Liver (tissue), 9 donors: ENCODE measurements around the gene P3H4. TPM values are rescaled to one million over a fixed set of nuclear protein-coding genes. Genes with fewer than 3 reads are reported as not detected.

Source experiments
- DNase-seq: peaks from one replicate; pipeline ENCODE4 v3.0.0-alpha.2; 2017; ENCODE audit warnings: low spot score
- H3K27ac ChIP-seq, 2 donors: one replicate each; pipeline ENCODE4 v1.7.0; 2013; ENCODE audit warnings: inconsistent platforms in 2 of 2, low read length in 2 of 2, control low read depth in 1 of 2, low read depth in 1 of 2, mild to moderate bottlenecking in 1 of 2
- H3K27me3 ChIP-seq, 4 donors: one replicate each; pipeline versions ENCODE4 v1.6.1 to v1.7.0; 2013; ENCODE audit warnings: low read length in 3 of 4, inconsistent platforms in 1 of 4, mild to moderate bottlenecking in 1 of 4, moderate library complexity in 1 of 4; ENCODE audit not compliant: control insufficient read depth in 4 of 4, insufficient read depth in 4 of 4
- H3K36me3 ChIP-seq, 4 donors: one replicate each; pipeline versions ENCODE4 v1.6.1 to v1.7.0; 2013; ENCODE audit warnings: low read length in 3 of 4, mild to moderate bottlenecking in 3 of 4, low read depth in 1 of 4, moderate library complexity in 1 of 4; ENCODE audit not compliant: control insufficient read depth in 4 of 4, insufficient read depth in 3 of 4
- H3K4me1 ChIP-seq, 4 donors: one replicate each; pipeline versions ENCODE4 v1.6.1 to v1.7.0; 2013; ENCODE audit warnings: low read length in 3 of 4, mild to moderate bottlenecking in 3 of 4, moderate library complexity in 1 of 4; ENCODE audit not compliant: control insufficient read depth in 4 of 4, insufficient read depth in 4 of 4
- H3K4me3 ChIP-seq, 3 donors: one replicate each; pipeline versions ENCODE4 v1.6.1 to v1.7.0; 2013; ENCODE audit warnings: low read length in 3 of 3, control low read depth in 1 of 3, low read depth in 1 of 3, mild to moderate bottlenecking in 1 of 3
- H3K9ac ChIP-seq, 2 donors: one replicate each; pipeline ENCODE4 v1.7.0; 2013; ENCODE audit warnings: low read length in 2 of 2, mild to moderate bottlenecking in 2 of 2, moderate library complexity in 2 of 2, control low read depth in 1 of 2, low read depth in 1 of 2
- H3K9me3 ChIP-seq, 4 donors: one replicate each; pipeline versions ENCODE4 v1.6.1 to v1.7.0; 2013; ENCODE audit warnings: low read length in 3 of 4; ENCODE audit not compliant: control insufficient read depth in 4 of 4
- ATF3 ChIP-seq: IDR thresholded peaks from 2 replicates; pipeline ENCODE4 v1.6.1; 2016; ENCODE audit warnings: antibody characterized with exemption
- CTCF ChIP-seq: fragments of 150-350 bp; IDR thresholded peaks from 2 replicates; pipeline ENCODE4 v1.5.1; 2017; ENCODE audit warnings: improper control_type of control experiment, low read depth, low read length; ENCODE audit not compliant: missing input control
- FOXA1 ChIP-seq: IDR thresholded peaks from 2 replicates; pipeline ENCODE4 v1.6.1; 2016; ENCODE audit warnings: antibody characterized with exemption
- FOXA2 ChIP-seq: IDR thresholded peaks from 2 replicates; pipeline ENCODE4 v1.6.1; 2016; ENCODE audit warnings: antibody characterized with exemption
- GABPA ChIP-seq, 2 donors: IDR thresholded peaks in 1 of 2; conservative IDR thresholded peaks in 1 of 2; 2 replicates each; pipeline ENCODE4 v1.6.1; 2016; ENCODE audit warnings: antibody characterized with exemption in 2 of 2, mild to moderate bottlenecking in 1 of 2, moderate library complexity in 1 of 2
- HNF4A ChIP-seq, 2 donors: conservative IDR thresholded peaks; 2 replicates each; pipeline ENCODE4 v1.6.1; 2016; ENCODE audit warnings: antibody characterized with exemption in 2 of 2, mild to moderate bottlenecking in 2 of 2
- HNF4G ChIP-seq: IDR thresholded peaks from 2 replicates; pipeline ENCODE4 v1.6.1; 2016; ENCODE audit warnings: antibody characterized with exemption
- JUND ChIP-seq, 2 donors: IDR thresholded peaks; 2 replicates each; pipeline ENCODE4 v1.6.1; 2016; ENCODE audit warnings: antibody characterized with exemption in 2 of 2
- MAX ChIP-seq: IDR thresholded peaks from 2 replicates; pipeline ENCODE4 v1.6.1; 2016; ENCODE audit warnings: antibody characterized with exemption
- NR2F2 ChIP-seq: IDR thresholded peaks from 2 replicates; pipeline ENCODE4 v1.6.1; 2016; ENCODE audit warnings: antibody characterized with exemption
- RAD21 ChIP-seq, 2 donors: IDR thresholded peaks; 2 replicates each; pipeline ENCODE4 v1.6.1; 2016; ENCODE audit warnings: antibody characterized with exemption in 2 of 2, mild to moderate bottlenecking in 2 of 2
- REST ChIP-seq: IDR thresholded peaks from 2 replicates; pipeline ENCODE4 v1.6.1; 2016; ENCODE audit warnings: antibody characterized with exemption, mild to moderate bottlenecking
- RXRA ChIP-seq, 2 donors: IDR thresholded peaks; 2 replicates each; pipeline ENCODE4 v1.6.1; 2017 to 2018; ENCODE audit warnings: antibody characterized with exemption in 2 of 2, mild to moderate bottlenecking in 1 of 2
- SP1 ChIP-seq: IDR thresholded peaks from 2 replicates; pipeline ENCODE4 v1.6.1; 2018; ENCODE audit warnings: antibody characterized with exemption, mild to moderate bottlenecking
- TAF1 ChIP-seq: conservative IDR thresholded peaks from 2 replicates; pipeline ENCODE4 v1.6.1; 2016; ENCODE audit warnings: antibody characterized with exemption, mild to moderate bottlenecking
- YY1 ChIP-seq: IDR thresholded peaks from 2 replicates; pipeline ENCODE4 v1.6.1; 2016; ENCODE audit warnings: antibody characterized with exemption, mild to moderate bottlenecking
- WGBS: extraction: QIAGEN DNeasy Blood & Tissue Kit; methylation state at CpG from one replicate; pipeline ENCODE4 v1.1.7; 2013; 5-methylcytosine and 5-hydroxymethylcytosine counted together
- polyA plus RNA-seq, 2 donors: library from polyadenylated mRNA; stranded (reverse) in 1 of 2; unstranded in 1 of 2; fragments of 200-250 nt in 1 of 2; fragments of >200 nt in 1 of 2; fragmentation: Nextera tagmentation in 1 of 2; extraction: Ambion mirVana in 1 of 2; gene quantifications; one replicate each; pipeline versions ENCODE4 v1.2.1 to v1.2.3, GENCODE V29; 2013 to 2015
- total RNA-seq, 2 donors: library from RNA; depleted of rRNA; stranded (reverse); fragments of >200 nt; gene quantifications; one replicate each; pipeline ENCODE4 v1.2.3, GENCODE V29; 2014
- donor health status: healthy.
- donor health status: healthy.
- donor health status: healthy.
- donor health status: healthy.
- donor health status: healthy.

Gene P3H4
- total and polyA plus RNA-seq, 4 donors, result 1.7 to 5.6 (median 2.3) TPM

GRCh38 chr17:41849251-41849990, 37.7 kb upstream of the P3H4 start:
- Histone ChIP-seq H3K4me1 (peaks cover 0 to 1% (median 0%) of the 10 kb centered on the region in 4 donors), H3K9me3 (no peaks in the 10 kb centered on the region), H3K27me3 (no peaks in the 10 kb centered on the region), H3K4me3 (no peak overlapping the region), H3K9ac (no peak overlapping the region), H3K27ac (no peak overlapping the region), H3K36me3 (peaks cover 6 to 13% (median 10%) of the 10 kb centered on the region in 4 donors)
- DNase-seq, result no peak
- WGBS, result 85% methylated on average over 4 of the region's 4 CpGs
- no peak for TF ChIP-seq RXRA (IDR thresholded peaks at IDR 0.05)
- TF ChIP-seq CTCF, result no peak
- TF ChIP-seq ATF3, result no peak
- TF ChIP-seq JUND (IDR thresholded peaks at IDR 0.05), result no peak
- TF ChIP-seq REST, result no peak
- TF ChIP-seq FOXA1, result no peak
- no peak for TF ChIP-seq TAF1
- no peak for TF ChIP-seq YY1

GRCh38 chr17:41848788-41849187, 37.0 kb upstream of the P3H4 start:
- no peak for DNase-seq
- no peak overlapping the region for H3K27ac ChIP-seq
- no peaks in the 10 kb centered on the region for H3K27me3 ChIP-seq
- no peaks in the 10 kb centered on the region for H3K9me3 ChIP-seq
- H3K36me3 ChIP-seq, result peaks cover 3 to 9% (median 6%) of the 10 kb centered on the region in 4 donors
- WGBS, result 86% methylated on average over 4 of the region's 4 CpGs
- no peak overlapping the region for H3K9ac ChIP-seq
- TF ChIP-seq ATF3, result no peak
- TF ChIP-seq RXRA (IDR thresholded peaks at IDR 0.05), result no peak
- TF ChIP-seq RAD21 (IDR thresholded peaks at IDR 0.05), result no peak
- no peak for TF ChIP-seq FOXA1
- no peak for TF ChIP-seq GABPA (IDR thresholded peaks at IDR 0.05 in 1 of 2, conservative IDR thresholded peaks at IDR 0.05 in 1 of 2)
- no peak for TF ChIP-seq NR2F2
- TF ChIP-seq HNF4G, result no peak
- no peak for TF ChIP-seq HNF4A (conservative IDR thresholded peaks at IDR 0.05)
- TF ChIP-seq MAX, result no peak
- no peak for TF ChIP-seq SP1
- no peak for TF ChIP-seq FOXA2
- no peak overlapping the region for H3K4me3 ChIP-seq
- peaks cover 0 to 1% (median 0%) of the 10 kb centered on the region in 4 donors for H3K4me1 ChIP-seq
